SIG-M5 (cell line): ENCODE results near the gene MYRFL.
"Not testable (repeated sequence)": the region's sequence is repeated elsewhere in the genome, so short reads cannot be mapped to it uniquely, and the experiment has no call there.

Experiments
- DNase-seq: peaks from one replicate; lab custom pipeline; 2025; lab: John Stamatoyannopoulos, UW

Gene MYRFL

DNA sequence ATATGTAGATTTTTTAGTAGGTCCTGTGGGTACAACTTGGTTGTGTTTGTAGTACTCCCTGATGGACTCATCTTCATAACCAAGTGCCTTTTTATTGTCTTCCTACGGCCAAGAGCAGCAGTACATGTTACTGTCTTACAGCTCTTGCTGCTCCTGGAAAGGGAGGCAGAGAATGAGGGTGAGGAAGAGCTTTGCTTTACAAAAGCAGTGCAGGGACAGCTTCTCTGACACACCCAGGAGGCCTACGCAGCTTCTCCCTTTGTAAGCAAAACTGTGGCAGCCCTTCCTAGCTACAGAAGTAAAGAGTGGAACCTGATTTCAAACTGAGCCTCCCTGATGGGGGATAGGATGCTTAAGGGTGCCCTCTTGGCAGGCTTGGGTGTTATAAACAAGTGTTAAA lies 18.6 kb downstream of the MYRFL start:
- no peak for DNase-seq

DNA sequence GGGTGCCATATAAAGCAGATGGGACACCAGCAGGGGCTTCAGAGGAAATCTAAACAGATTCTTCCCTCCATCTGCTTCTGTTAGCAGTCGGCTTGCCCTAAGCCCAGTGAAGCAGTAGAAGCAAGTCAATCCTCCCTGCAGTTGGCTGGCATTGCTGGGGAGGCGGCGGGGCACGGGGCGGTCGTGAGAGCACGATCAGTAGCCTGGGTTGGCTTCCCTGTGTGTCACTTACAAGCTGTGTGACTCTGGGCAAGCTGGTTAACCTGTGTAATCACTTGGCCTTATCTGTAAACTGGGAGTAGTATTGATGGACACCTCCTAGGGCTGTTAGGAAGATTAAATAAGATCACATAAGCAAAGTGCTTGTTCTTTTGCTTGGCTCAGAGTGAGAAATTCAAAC lies 19.4 kb downstream of the MYRFL start:
- DNase-seq, result no peak

DNA sequence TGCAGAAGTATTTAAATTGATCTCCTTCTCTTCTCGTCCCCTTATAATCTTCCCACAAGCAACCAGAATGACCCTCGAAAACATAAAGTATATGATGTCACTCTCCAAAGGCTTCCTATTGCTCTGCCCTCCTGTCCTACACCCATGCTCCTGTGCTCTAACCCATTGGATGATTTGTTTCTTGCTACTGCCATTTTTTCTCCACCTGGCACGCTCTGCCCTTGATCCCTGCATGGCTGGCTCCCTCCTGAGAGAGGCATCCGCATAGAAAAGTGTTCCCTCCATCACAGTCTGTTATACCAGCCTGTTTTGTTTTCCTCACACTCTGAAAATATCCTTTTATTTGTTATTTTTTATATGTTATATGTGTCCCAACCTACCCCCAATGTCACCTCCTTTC lies 19.8 kb downstream of the MYRFL start:
- DNase-seq, result no peak

DNA sequence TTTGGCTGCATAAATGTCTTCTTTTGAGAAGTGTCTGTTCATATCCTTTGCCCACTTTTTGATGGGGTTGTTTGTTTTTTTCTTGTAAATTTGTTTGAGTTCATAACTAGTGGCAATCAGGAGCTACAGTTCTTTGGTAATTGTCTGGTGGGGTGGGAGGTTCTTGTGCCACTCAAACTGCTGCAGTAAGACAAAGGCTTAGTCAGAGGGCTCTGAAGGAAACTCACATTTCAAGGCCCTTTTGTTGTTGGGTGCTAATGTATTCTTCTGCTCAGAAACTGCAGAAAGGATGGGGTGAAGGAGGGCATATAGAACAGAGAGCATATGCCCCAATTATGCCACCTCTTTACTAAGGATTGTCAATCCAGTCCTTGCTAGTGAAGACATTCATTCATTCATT lies 21.9 kb downstream of the MYRFL start:
- DNase-seq, result no peak

DNA sequence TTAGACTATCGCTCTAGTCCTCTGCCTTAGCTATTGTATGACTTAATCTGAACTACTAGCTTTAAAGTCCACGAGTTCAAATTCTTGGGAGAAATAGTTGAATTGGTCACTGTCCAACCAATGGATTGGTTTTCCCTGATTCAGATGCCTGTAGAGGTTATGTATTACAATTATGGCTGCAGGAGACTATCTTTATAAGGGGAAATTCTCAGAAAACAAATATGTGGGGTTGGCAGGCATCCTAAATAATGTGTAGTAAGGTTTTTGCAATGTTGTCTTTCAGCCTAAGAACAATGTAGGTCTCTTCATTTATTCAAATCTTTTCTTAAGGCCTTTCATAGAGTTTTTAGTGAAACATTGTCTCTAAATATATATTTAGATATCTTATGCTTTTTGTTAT lies 26.9 kb downstream of the MYRFL start:
- no peak for DNase-seq

DNA sequence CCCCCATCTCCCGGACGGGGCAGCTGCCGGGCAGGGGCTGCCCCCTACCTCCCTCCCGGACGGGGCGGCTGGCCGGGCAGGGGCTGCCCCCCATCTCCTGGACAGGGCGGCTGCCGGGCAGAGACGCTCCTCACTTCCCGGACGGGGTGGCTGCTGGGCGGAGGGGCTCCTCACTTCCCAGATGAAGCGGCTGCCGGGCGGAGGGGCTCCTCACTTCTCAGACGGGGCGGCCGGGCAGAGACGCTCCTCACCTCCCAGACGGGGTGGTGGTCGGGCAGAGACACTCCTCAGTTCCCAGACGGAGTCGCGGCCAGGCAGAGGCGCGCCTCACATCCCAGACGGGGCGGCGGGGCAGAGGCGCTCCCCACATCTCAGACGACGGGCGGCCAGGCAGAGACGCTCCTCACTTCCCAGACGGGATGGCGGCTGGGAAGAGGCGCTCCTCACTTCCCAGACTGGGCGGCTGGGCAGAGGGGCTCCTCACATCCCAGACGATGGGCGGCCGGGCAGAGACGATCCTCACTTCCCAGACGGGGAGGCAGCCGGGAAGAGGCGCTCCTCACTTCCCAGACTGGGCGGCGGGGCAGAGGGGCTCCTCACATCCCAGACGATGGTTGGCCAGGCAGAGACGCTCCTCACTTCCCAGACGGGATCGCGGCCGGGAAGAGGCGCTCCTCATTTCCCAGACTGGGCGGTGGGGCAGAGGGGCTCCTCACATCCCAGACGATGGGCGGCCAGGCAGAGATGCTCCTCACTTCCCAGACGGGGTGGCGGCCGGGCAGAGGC lies 28.3 kb downstream of the MYRFL start:
- DNase-seq, result not testable (repeated sequence)

DNA sequence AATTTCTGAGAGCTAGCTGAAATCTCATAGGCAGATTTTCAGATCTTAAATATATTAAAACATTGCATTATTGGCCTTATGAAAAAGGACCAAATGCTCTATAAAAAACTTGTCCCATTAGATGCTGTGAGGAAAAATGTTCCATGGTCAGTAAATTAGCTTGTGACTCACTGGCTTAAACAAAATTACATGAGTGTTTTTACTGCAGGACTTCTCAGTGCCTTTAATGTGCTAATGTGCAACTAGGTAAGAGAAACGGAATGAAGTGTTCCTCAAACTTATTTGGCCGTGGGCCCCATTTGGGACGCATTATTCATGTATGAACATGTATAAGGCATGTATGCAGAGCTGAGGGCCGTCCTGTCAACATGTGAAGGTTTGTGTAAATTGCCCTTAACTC lies 41.7 kb downstream of the MYRFL start:
- DNase-seq, result no peak

DNA sequence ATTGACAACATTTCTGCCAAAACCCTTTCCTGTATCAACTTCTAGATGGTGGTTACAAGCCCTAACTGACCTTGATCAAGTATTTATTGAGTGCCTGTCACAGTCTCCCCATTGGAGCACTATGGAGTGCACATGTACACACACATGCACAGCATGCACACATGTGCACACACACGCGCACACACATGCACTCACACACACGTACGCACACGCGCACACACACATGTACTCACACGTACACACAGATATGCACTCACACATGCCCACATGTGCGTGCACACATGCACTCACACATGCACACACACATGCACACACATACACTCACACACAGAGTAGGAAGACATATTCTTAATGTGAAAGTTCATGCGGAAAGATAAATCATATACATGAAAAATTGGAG lies 43.7 kb downstream of the MYRFL start:
- no peak for DNase-seq

DNA sequence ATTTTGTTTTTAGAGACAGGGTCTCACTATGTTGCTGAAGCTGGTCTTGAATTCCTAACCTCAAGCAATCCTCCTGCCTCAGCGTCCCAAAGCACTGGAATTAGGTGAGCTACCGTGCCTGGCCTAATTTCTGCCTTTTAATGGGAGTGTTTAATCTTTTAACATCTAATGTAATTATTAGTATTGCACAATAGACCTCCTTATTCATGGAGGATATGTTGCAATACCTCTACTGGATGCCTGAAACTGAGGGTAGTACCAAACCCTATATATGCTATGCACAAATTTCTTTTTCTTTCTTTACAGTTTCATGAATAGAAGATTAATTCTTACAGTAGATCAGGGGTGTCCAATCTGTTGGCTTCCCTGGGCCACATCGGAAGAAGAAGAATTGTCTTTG lies 47.8 kb downstream of the MYRFL start:
- DNase-seq, result no peak

DNA sequence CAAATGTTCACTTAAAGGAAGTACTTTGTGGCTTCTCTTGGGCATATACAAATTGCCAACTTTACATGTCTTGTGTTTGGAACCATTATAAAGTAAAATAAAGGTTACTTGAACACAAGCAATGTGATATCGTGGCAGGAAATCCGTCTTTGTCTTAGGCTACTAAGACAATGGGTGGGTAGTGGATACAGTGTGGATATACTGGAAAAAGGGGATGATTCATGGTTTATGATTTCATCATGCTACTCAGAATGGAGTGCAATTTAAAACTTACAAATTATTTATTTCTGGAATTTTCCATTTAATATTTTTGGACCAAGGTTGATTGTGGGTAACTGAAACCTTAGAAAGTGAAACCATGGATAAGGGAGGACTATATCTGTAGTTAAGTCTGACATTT lies 48.4 kb downstream of the MYRFL start:
- no peak for DNase-seq

DNA sequence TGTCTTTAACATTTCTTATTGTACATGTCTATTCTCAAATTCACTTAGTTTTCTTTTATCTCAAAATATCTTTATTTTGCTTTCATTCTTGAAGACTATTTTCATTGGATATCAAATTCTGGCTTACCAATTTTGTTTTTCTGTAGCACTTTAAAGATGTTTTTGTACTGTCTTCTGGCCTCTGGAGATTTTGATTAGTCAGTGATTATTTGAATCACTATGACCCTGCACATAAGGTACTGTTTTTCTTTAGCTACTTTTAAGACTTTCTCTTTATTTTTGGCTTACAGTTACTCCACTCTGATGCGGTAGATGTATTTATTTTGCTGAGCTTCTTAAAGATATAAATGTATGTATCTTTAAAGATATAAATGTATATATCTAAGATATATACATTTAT lies 49.6 kb downstream of the MYRFL start:
- DNase-seq, result no peak

DNA sequence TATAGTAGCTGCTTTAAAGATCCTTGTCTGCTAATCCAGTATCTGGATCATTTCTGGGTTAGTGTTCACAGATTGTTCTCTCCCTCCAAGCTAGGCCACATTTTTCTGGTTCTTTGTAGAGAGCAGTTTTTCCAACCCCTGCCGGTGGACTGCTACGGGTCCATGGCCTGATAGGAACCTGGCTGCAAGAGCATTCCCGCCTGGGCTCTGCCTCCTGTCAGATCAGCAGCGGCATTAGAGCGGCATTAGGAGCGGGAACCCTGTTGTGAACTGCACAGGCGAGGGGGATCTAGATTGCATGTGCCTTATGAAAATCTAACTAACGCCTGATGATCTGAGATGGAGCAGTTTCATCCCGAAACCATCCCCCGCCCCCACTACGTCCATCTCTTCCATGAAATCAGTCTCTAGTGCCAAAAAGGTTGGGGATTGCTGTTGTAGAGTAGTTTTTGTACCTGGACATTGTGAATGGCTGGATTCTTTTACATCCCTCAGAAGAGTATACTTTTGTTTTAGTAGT lies 50.4 kb downstream of the MYRFL start:
- no peak for DNase-seq

DNA sequence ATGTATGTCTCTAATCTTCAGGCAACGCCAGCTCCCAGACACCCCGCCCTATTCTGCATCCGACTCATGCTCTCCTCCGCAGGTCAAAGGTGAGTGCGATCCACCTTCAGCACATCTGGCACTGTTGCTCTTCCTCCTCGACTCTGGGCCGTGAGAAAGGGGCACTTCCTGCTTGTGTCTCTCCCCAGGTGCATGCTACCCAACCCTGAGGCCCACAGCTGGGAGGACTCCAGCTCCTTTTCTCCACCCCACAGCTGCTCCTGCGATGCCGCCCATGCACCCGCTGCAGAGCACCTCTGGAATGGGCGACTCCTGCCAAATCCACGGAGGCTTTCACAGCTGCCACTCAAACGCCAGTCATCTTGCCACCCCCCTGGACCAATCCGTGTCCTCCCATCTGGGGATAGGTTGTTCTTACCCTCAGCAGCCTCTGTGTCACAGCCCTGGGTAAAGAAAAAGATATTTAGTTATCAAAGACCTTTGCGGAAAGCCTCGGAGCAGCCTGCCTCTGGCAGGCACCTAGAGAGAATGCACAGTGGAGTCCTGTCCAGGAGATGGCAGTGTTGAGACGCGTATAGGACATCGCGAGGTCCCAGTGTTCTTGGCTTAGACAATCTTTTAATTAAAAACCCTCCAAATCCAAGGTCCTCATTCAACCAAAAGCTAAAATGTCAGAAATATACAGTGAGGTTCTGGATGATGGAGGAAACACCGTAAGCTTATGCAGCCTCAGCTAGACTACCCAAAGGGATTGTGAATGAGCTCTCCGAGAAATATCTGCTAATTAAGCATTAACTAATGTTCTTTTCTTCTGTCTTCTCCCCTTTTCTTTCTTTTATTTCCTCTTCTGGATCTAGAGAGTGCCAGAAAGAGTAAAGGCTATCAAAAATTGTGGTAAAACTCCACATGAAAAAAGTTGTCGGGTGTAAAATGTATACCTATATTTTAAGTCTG lies 54.3 kb downstream of the MYRFL start:
- no peak for DNase-seq

DNA sequence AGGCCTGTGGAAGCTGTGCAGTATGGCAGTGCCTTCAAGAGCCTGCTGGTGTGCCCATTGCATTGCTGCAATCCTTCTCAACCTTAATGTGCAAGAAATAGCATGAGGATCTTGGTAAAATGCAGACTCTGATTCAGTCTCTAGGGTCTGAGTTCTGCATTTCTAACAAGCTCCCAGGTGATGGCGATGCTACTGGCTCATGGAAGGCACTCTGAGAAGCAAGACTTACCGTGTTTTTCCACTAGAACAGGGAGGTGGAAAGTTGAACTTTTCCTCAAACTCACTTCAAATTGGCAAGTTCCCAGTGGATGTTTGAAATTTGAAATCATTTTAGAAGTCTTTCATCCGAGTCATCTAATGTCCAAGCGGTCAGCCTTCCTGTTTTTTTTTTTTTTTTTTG lies 55.5 kb downstream of the MYRFL start:
- DNase-seq, result no peak

DNA sequence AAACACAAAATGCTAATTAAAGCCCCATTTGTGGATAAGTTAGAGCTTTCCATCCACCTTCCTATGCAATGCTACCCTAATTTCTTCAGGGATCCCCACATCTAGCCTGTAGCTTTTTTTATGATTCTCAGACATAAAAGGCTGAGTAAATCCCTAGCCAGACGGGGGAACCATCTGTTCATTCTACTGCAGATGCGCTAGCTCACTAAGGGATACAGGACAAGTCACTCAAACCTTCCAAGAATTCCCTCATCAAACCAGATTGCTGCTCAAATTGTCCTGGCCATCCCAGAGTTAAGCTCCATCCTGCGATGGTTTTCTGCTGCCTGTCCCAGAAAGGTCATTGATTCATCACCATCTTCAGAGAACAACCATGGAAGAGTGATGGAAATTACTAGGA lies 56.7 kb downstream of the MYRFL start:
- no peak for DNase-seq

DNA sequence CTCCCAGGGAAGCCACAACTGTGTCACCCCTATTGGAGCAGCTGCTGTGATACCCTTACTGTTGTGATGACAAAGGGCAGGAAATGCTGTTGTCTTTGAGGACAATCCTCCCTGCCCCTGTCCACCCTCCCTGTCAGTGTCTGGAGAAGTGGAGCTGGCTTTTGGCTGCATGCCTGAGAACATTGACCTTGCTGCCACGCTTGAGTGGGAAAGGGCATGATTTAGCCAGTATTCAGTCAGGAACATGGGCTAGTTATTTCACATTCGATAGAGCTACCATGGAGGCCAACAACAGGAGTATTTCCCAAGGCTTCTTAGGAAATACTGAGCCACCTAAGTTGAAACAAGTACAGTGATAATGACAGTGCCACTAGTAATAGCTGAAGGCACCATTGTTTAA lies 59.4 kb downstream of the MYRFL start:
- DNase-seq, result no peak

DNA sequence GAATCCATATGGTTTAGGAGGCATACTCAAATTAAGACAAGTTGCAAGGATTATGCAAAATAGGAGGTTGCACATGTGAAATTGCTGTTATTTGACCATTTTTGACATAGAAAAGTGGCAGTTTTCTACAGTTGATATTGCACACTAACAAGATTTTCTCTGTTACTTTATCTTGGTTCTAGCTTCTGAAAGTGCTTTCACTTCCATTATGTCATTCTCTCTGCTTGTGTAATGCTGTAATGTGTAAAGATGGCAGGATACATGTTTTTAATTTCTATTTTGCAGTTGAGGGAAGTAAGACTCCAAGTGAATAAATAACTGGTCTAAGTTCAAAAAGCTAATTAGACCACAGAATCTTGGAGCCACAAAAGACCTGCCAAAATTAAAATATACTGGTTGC lies 60.6 kb downstream of the MYRFL start:
- DNase-seq, result no peak

DNA sequence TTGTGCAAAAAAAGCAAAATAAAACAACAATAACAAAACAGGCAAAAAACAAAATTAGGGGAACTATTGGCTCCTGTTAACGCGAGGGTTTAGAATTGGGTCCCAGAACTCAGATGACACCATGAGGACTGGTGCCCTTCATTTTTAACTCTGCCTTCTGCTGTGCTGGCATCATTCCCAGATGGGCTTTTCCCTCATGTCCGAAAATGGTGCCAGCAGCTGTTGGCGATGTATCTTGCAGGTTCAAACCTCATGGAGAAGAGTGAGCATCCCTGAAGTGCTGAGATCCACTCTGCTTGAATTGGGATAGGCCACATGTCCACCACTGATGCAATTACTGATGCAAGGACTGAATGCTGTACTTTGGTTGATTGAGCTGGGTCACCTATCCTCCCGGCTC lies 61.1 kb downstream of the MYRFL start:
- no peak for DNase-seq

DNA sequence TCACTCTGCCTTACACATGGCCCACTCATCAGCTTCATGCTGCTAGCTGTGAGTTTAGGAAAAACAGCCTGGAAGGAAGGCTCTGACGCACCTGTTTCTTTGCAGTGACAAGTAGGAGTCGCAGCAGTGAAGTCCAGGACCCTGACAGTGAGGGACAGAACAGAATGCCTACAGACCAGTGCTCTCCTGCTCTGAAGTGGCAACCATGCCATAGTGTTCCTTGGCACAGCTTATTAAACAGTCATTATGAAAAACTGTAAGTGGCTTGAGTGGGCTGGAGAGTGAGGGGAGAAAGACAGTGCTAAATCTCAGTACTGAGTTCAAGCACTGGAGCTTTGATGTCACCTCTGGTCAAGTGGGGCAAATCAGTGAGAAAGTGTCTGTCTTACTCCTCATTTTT lies 61.7 kb downstream of the MYRFL start:
- no peak for DNase-seq

DNA sequence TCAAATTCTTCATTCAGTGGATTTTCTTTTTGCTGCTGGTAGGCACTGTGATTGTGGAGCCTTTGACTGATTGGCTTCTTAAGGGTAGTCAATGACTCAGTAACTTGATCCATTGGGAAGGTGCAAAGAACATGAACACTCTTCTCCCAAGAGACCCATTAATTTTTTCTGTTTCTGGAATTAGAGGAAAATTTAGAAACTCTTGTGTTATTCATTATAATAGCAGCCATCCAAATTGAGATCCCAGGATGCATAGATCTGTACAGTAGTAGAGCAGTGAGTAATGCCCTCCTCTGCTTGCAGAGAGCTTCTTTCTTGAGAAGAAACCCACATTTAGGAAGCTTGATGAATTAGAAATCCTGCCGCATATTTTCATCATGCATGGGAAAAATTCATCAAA lies 63.9 kb downstream of the MYRFL start:
- no peak for DNase-seq

DNA sequence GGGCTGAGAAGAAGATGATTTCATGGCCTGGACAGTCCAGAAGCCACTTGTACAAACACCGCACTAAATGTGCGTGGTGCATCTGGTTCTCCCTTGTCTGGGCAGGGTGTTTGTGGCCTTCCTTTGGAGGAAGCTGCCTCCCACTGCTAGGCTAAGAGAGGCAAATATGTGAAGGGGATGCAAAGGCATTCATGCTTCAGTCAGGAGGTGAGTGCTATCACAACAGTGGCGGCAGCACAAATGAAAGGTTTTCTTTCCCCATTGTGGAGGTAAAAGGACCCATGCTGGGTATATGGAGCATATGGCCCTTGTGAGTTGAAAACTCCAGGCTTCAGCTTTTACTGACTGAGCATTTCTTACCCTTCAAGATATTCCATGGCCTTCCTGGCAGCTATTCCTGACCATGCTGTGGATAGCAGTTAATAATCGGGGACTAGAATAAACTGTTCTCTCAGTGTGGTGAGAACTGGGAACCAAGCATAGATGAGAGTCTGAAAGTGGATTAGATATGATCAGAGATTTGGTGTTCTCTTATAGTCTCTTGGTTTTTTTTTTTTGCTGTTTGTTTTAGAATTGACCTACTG lies 69.9 kb downstream of the MYRFL start:
- DNase-seq, result no peak

DNA sequence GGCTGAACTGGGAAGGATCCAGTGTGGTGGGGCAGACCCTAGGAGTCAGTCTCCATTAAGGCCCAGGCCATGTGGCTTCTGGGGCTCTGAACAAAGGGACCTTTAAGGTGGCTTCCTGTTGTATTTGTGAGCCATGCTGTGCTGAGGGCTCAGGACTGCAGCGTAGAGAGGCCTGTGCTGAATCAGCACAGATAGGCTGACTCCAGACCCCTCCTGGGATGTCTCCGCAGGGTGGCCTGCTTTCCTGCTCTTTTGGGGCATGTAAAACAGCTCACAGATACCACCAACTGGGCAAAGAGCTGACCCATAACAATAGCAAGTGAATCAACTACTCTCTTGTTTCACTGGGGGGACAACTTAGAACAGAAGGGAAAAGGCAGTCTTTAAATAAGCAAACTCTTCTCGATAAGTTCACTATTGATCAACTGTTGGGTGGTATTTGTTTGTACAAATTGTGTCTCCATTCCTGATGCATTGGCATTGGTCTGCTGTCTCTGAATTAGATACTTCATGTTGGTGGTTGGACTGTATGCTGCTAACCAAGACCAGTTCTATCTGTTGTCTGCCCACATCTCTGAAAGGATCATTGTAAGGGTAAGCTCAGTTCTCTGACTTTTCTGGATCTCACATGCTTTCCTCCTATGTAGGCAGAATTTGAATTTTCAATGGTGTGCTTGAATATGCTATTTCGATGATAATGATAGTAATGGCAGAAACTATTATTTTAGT lies 71.8 kb downstream of the MYRFL start:
- DNase-seq, result no peak
